Activated CD4-positive, alpha-beta T cell treated with anti-CD3 and anti-CD28 coated beads, Interleukin-2, amount 10 ng/mL, durations not matched to agents 7 days and 5 days (primary cell): ENCODE results near the gene PSENEN. TPM values are rescaled to one million over a fixed set of nuclear protein-coding genes. Genes with fewer than 3 reads are reported as not detected.
"Not testable (repeated sequence)": the region's sequence is repeated elsewhere in the genome, so short reads cannot be mapped to it uniquely, and the experiment has no call there.

Source experiments
- CTCF ChIA-PET: fragments of 350-600 bp; sonication (Branson Sonifier 250); formaldehyde crosslinking; loops from one replicate; lab custom pipeline; 2021; ENCODE audit warnings: antibody characterized with exemption; lab: Charles Lee
- POLR2A ChIA-PET: fragments of 350-600 bp; sonication (Branson Sonifier 250); formaldehyde crosslinking; loops from one replicate; lab custom pipeline; 2021; ENCODE audit warnings: antibody characterized with exemption; lab: Charles Lee
- DNase-seq: peaks from one replicate; pipeline ENCODE4 v3.0.0-alpha.2; 2020
- H3K27ac Mint-ChIP-seq: one replicate; pipeline ENCODE4 v1.8.0; 2021; ENCODE audit warnings: mild to moderate bottlenecking, moderate library complexity, mixed read lengths
- H3K27me3 Mint-ChIP-seq: one replicate; pipeline ENCODE4 v1.8.0; 2021; ENCODE audit warnings: mixed read lengths
- H3K36me3 Mint-ChIP-seq: one replicate; pipeline ENCODE4 v1.8.0; 2021; ENCODE audit warnings: low read depth, mixed read lengths
- H3K4me1 Mint-ChIP-seq: one replicate; pipeline ENCODE4 v1.8.0; 2021; ENCODE audit warnings: mixed read lengths
- H3K4me3 Mint-ChIP-seq: one replicate; pipeline ENCODE4 v1.8.0; 2021; ENCODE audit warnings: mild to moderate bottlenecking, moderate library complexity, mixed read lengths
- H3K9me3 Mint-ChIP-seq: one replicate; pipeline ENCODE4 v1.8.0; 2021; ENCODE audit warnings: mixed read lengths
- total RNA-seq, 2 experiments: library from RNA; stranded (reverse); gene quantifications; one replicate each; pipeline ENCODE4 v1.2.3, GENCODE V29; 2021

PSENEN gene
- total RNA-seq, 2 experiments from 2014 or later = 41.7 to 46.3 TPM

DNA sequence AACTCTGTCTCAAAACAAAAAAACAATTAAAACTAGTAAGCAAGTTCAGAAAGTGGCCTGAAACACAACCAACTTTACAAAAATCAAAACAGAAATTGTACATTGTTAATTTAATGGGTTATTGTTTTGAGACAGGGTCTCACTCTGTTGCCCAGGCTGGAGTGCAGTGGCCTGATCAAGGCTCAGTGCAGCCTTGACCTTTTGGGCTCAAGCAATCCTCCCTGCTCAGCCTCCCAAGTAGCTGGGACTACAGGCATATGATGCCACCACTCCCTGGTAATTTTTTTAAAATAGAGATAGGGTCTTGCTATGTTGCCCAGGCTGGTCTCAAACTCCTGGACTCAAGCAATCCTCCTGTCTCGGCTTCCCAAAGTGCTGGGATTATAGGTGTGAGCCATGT lies 50.1 kb downstream of the PSENEN start:
- H3K4me3 Mint-ChIP-seq, H3K4me1 Mint-ChIP-seq, H3K27ac Mint-ChIP-seq, H3K9me3 Mint-ChIP-seq, H3K36me3 Mint-ChIP-seq, POLR2A ChIA-PET, CTCF ChIA-PET, DNase-seq: not testable (repeated sequence)
- H3K27me3 Mint-ChIP-seq = peaks cover 27% of the 10 kb centered on the region

Other genes with a start within 250 kb of the PSENEN start
- not detected for gene DMKN, start 232.0 kb upstream of the PSENEN start, total RNA-seq
- gene SBSN, start 217.3 kb upstream of the PSENEN start, total RNA-seq = not detected
- not detected for gene GAPDHS, start 212.2 kb upstream of the PSENEN start, total RNA-seq
- 10 to 100 TPM; 42.5 to 43.8 TPM for gene TMEM147, start 200.0 kb upstream of the PSENEN start, total RNA-seq
- gene ATP4A, start 182.0 kb upstream of the PSENEN start, total RNA-seq = not detected
- gene PMIS2, start 159.5 kb upstream of the PSENEN start, total RNA-seq = not detected
- gene HAUS5, start 132.9 kb upstream of the PSENEN start, total RNA-seq = 10 to 100 TPM; 52.2 to 57.9 TPM
- gene RBM42, start 116.6 kb upstream of the PSENEN start, total RNA-seq = 100 to 1,000 TPM; 100 to 112 TPM
- 1 to 10 TPM in 1 of 2 experiments, under 1 TPM in 1; 0.84 to 1.9 TPM for gene ETV2, start 103.9 kb upstream of the PSENEN start, total RNA-seq
- gene COX6B1, start 97.3 kb upstream of the PSENEN start, total RNA-seq = 100 to 1,000 TPM; 429 to 474 TPM
- gene UPK1A, start 79.1 kb upstream of the PSENEN start, total RNA-seq = under 1 TPM; 0.37 TPM
- 10 to 100 TPM; 15.4 to 17.3 TPM for gene ZBTB32, start 41.1 kb upstream of the PSENEN start, total RNA-seq
- gene KMT2B, start 27.6 kb upstream of the PSENEN start, total RNA-seq = 10 to 100 TPM; 65.1 to 67.2 TPM
- gene IGFLR1, start 3.2 kb upstream of the PSENEN start, total RNA-seq = 10 to 100 TPM; 53.7 to 54.6 TPM
- gene U2AF1L4, start 233 bp upstream of the PSENEN start, total RNA-seq = 10 to 100 TPM; 35.0 to 38.1 TPM
- gene LIN37, start 2.9 kb downstream of the PSENEN start, total RNA-seq = 10 to 100 TPM; 13.7 to 15.9 TPM
- gene HSPB6, start 11.4 kb downstream of the PSENEN start, total RNA-seq = under 1 TPM; 0.29 to 0.69 TPM
- gene PROSER3, start 12.5 kb downstream of the PSENEN start, total RNA-seq = 10 to 100 TPM; 53.7 to 59.1 TPM
- 100 to 1,000 TPM in 1 of 2 experiments, 10 to 100 TPM in 1; 91.3 to 101 TPM for gene ARHGAP33, start 29.9 kb downstream of the PSENEN start, total RNA-seq
- gene PRODH2, start 67.2 kb downstream of the PSENEN start, total RNA-seq = not detected
- not detected for gene NPHS1, start 106.9 kb downstream of the PSENEN start, total RNA-seq
- gene KIRREL2, start 111.3 kb downstream of the PSENEN start, total RNA-seq = under 1 TPM; 0.19 to 0.25 TPM
- gene APLP1, start 122.9 kb downstream of the PSENEN start, total RNA-seq = under 1 TPM; 0.42 to 0.79 TPM
- gene NFKBID, start 154.9 kb downstream of the PSENEN start, total RNA-seq = 10 to 100 TPM; 36.9 to 47.5 TPM
- 100 to 1,000 TPM; 117 to 137 TPM for gene HCST, start 156.9 kb downstream of the PSENEN start, total RNA-seq
- gene TYROBP, start 162.6 kb downstream of the PSENEN start, total RNA-seq = not detected
- gene LRFN3, start 190.7 kb downstream of the PSENEN start, total RNA-seq = 10 to 100 TPM; 12.3 to 13.5 TPM
- 10 to 100 TPM; 15.6 to 16.8 TPM for gene SDHAF1, start 249.5 kb downstream of the PSENEN start, total RNA-seq